HL-60 (cell line): ENCODE data around the gene ALKAL2.

Source experiments
- DNase-seq, 2 experiments: peaks; one replicate each; pipeline ENCODE4 v3.0.0-alpha.2; 2010 to 2020; ENCODE audit warnings: low read depth in 1 of 2, low spot score in 1 of 2
- H3K27ac ChIP-seq: fragments of 250-450 bp; sonication (Bioruptor Pico); replicated peaks from 2 replicates; pipeline ENCODE4 v1.5.1; 2020; ENCODE audit warnings: mild to moderate bottlenecking, moderate library complexity
- H3K27me3 ChIP-seq: fragments of 250-450 bp; sonication (Bioruptor Pico); 2 replicates; pipeline ENCODE4 v1.5.1; 2021; ENCODE audit warnings: mild to moderate bottlenecking, moderate library complexity; ENCODE audit not compliant: insufficient read depth, poor library complexity, severe bottlenecking
- H3K4me3 ChIP-seq: replicated peaks from 2 replicates; pipeline ENCODE4 v1.5.1; 2011; ENCODE audit warnings: mild to moderate bottlenecking, control low read depth, low read length; ENCODE audit not compliant: insufficient read depth
- GABPA ChIP-seq: IDR thresholded peaks from 2 replicates; pipeline ENCODE4 v1.6.1; 2012; ENCODE audit warnings: low read depth
- POLR2AphosphoS5 ChIP-seq: IDR thresholded peaks from 2 replicates; pipeline ENCODE4 v1.6.1; 2012; ENCODE audit warnings: low read depth
- TF ChIP-seq, protein P1 (sequence below): IDR thresholded peaks from 2 replicates; pipeline ENCODE4 v1.6.1; 2012; ENCODE audit warnings: low read depth; ENCODE audit not compliant: insufficient replicate concordance
- TF ChIP-seq, protein P2 (sequence below): IDR thresholded peaks from one replicate; pipeline ENCODE4 v1.5.1; 2011; ENCODE audit warnings: low read length, control low read depth, inconsistent platforms; ENCODE audit not compliant: insufficient read depth

ALKAL2 gene

GRCh38 chr2:290090-290722 lies 2.3 kb upstream of the ALKAL2 start:
- H3K27me3 ChIP-seq, result peaks cover 32% of the 10 kb centered on the region
- H3K27ac ChIP-seq, result no peak overlapping the region
- TF ChIP-seq, protein P1, sequence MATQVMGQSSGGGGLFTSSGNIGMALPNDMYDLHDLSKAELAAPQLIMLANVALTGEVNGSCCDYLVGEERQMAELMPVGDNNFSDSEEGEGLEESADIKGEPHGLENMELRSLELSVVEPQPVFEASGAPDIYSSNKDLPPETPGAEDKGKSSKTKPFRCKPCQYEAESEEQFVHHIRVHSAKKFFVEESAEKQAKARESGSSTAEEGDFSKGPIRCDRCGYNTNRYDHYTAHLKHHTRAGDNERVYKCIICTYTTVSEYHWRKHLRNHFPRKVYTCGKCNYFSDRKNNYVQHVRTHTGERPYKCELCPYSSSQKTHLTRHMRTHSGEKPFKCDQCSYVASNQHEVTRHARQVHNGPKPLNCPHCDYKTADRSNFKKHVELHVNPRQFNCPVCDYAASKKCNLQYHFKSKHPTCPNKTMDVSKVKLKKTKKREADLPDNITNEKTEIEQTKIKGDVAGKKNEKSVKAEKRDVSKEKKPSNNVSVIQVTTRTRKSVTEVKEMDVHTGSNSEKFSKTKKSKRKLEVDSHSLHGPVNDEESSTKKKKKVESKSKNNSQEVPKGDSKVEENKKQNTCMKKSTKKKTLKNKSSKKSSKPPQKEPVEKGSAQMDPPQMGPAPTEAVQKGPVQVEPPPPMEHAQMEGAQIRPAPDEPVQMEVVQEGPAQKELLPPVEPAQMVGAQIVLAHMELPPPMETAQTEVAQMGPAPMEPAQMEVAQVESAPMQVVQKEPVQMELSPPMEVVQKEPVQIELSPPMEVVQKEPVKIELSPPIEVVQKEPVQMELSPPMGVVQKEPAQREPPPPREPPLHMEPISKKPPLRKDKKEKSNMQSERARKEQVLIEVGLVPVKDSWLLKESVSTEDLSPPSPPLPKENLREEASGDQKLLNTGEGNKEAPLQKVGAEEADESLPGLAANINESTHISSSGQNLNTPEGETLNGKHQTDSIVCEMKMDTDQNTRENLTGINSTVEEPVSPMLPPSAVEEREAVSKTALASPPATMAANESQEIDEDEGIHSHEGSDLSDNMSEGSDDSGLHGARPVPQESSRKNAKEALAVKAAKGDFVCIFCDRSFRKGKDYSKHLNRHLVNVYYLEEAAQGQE, result no peak
- TF ChIP-seq, protein P2, sequence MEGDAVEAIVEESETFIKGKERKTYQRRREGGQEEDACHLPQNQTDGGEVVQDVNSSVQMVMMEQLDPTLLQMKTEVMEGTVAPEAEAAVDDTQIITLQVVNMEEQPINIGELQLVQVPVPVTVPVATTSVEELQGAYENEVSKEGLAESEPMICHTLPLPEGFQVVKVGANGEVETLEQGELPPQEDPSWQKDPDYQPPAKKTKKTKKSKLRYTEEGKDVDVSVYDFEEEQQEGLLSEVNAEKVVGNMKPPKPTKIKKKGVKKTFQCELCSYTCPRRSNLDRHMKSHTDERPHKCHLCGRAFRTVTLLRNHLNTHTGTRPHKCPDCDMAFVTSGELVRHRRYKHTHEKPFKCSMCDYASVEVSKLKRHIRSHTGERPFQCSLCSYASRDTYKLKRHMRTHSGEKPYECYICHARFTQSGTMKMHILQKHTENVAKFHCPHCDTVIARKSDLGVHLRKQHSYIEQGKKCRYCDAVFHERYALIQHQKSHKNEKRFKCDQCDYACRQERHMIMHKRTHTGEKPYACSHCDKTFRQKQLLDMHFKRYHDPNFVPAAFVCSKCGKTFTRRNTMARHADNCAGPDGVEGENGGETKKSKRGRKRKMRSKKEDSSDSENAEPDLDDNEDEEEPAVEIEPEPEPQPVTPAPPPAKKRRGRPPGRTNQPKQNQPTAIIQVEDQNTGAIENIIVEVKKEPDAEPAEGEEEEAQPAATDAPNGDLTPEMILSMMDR, result peak; percentile 17
- DNase-seq, result peak in 1 of 2 experiments; percentile 49
- H3K4me3 ChIP-seq, result peak overlapping the region; percentile 23

- DNase-seq, result no peak
- TF ChIP-seq, protein P2, result no peak
- TF ChIP-seq, protein P1, result no peak
- no peak for TF ChIP-seq POLR2AphosphoS5
- peak overlapping the region; percentile 23 for H3K4me3 ChIP-seq
- no peak overlapping the region for H3K27ac ChIP-seq
- peaks cover 32% of the 10 kb centered on the region for H3K27me3 ChIP-seq
Observed at GRCh38 chr2:289362-290089, 1.6 kb upstream of the ALKAL2 start.

DNA sequence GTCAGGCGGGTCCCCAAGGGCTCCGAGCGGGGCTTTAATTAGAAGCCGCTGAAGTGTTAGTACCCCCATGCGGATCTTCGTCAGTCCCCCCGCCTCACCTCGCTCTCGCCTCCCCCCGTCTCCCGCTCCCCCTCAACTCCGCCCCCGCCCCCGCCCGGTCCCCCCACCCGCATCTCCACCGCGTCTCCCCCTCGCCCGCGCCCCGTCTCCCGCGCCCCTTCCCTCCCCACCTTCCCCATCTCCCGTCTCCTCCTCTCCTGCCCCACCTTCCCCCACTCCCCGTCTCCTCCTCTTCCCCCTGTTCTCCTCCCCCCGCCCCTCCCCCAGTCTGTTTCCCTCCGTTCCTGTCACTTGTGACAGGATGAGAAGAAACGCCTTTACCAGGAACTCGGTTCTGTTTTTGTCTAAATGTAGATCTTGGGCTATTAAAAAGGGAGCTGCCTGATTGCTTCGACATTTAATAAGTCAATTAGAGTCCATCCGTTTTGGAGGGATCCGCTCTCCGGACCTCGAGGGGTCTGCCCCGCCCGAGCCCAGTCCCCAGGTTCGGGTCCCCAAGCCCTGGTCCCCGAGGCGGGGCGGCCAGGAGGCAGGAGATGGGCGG lies 969 bp upstream of the ALKAL2 start:
- no peak overlapping the region for H3K27ac ChIP-seq
- no peak for DNase-seq
- TF ChIP-seq POLR2AphosphoS5 (no peak), GABPA (no peak)
- TF ChIP-seq, protein P1, result no peak
- peaks cover 32% of the 10 kb centered on the region for H3K27me3 ChIP-seq
- no peak overlapping the region for H3K4me3 ChIP-seq
